Kidney glomerular epithelial cell (primary cell): ENCODE data around the gene ADARB2.

Experiments used
- DNase-seq: peaks from one replicate; lab custom pipeline; 2025; lab: John Stamatoyannopoulos, UW

The ADARB2 gene

GRCh38 chr10:1495915-1496517 lies 241.3 kb downstream of the ADARB2 start:
- DNase-seq = no peak

GRCh38 chr10:1492641-1493040 lies 244.7 kb downstream of the ADARB2 start:
- DNase-seq = no peak

DNA sequence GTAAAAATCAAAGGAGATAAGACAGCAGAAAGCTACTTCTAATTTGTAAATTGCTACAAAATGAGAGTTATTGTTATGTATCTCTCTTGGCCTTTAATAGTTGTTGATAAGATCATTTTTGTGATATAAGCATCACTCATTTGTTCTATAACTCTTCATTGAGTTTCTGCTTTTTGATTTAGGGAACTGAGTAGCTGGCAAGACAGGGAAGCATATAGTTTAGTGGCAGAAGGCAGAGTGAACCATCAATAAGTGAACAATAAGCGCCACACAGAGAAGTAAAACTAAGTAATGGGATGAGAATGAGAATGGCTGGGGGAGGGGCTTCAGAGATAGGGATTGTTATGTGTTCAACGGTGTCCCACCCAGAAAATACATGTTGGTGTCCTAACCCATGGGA lies 245.4 kb downstream of the ADARB2 start:
- DNase-seq = no peak

GRCh38 chr10:1489801-1490200 lies 247.5 kb downstream of the ADARB2 start:
- no peak for DNase-seq

DNA sequence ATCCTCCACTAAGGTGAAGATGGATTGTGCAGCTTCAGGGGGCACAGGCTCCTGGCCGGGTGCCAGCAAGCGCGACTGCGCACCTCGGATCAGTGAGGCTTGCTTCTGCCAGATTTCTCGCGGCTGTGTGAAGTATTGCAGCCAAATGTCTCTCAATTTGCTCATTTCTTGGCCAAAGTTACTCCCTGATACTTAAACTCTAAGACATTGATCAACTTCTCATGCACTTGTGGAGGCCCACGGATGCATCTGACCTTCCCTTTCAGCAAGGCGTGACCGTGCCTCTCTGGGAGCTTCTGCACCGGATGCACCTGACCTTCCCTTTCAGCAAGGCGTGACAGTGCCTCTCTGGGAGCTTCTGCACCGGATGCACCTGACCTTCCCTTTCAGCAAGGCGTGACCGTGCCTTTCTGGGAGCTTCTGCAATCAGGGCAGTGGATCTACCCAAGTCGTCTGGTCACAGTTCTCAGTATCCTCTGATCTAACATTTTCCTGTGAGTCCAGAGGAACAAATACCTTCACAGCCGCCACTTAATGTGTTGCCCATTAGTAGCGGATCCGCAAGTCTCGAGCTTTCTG lies 248.3 kb downstream of the ADARB2 start:
- no peak for DNase-seq

GRCh38 chr10:1486841-1487687 lies 250.3 kb downstream of the ADARB2 start:
- no peak for DNase-seq

GRCh38 chr10:1485357-1485756 lies 252.0 kb downstream of the ADARB2 start:
- DNase-seq = no peak

- DNase-seq = no peak
Measured at GRCh38 chr10:1483826-1484225, 253.5 kb downstream of the ADARB2 start.

DNA sequence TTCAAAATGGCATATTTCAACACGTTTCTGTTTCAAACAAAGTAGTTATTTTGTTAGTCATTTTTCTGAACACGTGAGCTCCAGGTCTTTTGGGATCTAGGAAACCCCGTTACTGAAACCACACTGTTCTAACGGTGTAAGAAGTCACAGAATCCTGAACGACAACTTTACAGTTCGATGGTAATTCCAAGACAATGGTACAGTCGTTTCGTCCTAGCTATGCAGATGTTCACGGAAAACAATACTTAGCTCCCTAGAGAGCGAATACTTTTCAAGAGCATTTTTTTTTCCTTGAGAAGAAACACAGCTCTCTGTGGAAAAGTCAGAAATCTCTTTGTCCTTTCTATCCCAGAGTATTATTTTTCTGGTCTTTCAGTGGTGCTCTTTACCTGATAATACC lies 254.1 kb downstream of the ADARB2 start:
- DNase-seq = no peak

- no peak for DNase-seq
Measured at GRCh38 chr10:1477578-1477977, 259.7 kb downstream of the ADARB2 start.

- no peak for DNase-seq
Measured at GRCh38 chr10:1476455-1476803, 260.9 kb downstream of the ADARB2 start.

- DNase-seq = no peak
Measured at GRCh38 chr10:1475771-1476454, 261.4 kb downstream of the ADARB2 start.

- no peak for DNase-seq
Measured at GRCh38 chr10:1475098-1475591, 262.2 kb downstream of the ADARB2 start.

GRCh38 chr10:1474376-1475097 lies 262.8 kb downstream of the ADARB2 start:
- DNase-seq = no peak

GRCh38 chr10:1473874-1474273 lies 263.5 kb downstream of the ADARB2 start:
- DNase-seq = no peak

- DNase-seq = no peak
Measured at GRCh38 chr10:1472178-1472958, 265.0 kb downstream of the ADARB2 start.

- DNase-seq = no peak
Measured at GRCh38 chr10:1468811-1469210, 268.5 kb downstream of the ADARB2 start.

- DNase-seq = no peak
Measured at GRCh38 chr10:1467334-1468076, 269.8 kb downstream of the ADARB2 start.

DNA sequence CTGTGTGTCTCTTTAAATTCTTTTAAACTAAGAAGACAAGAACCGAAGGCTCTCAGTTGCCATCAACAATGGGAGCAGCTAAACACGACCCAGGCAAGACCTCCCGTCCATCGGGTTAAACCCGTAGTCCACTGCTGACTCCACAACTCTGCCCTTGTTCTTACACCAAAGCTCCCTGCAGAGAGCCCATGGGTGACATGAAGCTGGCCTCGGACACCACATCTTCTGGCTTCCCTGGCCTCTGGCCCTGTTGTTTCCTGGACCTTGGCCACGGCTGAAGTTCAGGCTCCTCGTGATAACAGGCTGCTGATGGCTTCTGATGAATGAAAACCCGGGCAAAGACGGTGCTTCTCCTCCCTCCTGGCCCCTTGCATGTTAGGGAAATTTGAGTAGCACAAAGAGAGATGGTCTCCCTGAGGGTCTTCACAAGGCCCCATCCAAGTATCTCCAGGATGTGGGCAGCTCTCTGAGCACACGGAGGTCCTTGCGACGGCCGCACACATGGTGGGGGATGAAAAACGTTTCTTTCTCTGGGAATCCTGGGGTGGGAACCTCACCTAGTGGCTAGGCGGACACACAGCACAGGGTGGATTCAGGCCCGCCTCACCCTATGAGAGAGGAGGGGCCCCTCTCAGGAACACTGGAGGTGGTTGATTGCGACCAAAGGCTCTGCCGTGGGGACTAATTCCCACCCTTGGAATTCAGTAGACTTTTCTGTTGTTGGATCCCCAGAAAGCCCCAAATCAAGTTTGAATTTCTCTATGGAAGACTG lies 271.1 kb downstream of the ADARB2 start:
- DNase-seq = no peak
